ENCODE measurements around the gene GTPBP10. TPM values are rescaled to one million over a fixed set of nuclear protein-coding genes. Genes with fewer than 3 reads are reported as not detected.

The GTPBP10 gene
- total and polyA plus RNA-seq, 9 of the 15 experiments (the other 6 are each of a cell fraction or from before 2014, with no cell fraction given): 34.6 to 89.8 (median 76.4) TPM

- TF ChIP-seq MCM7 (IDR thresholded peaks at IDR 0.05) (no peak), AFF1 (IDR thresholded peaks at IDR 0.05; ENCODE audit: low read depth in 1 of 2, partially characterized antibody in 2 of 2) (peak; percentile 29 to 93), KLF1 (tag; IDR thresholded peaks at IDR 0.05) (no peak), MAZ (CRISPR knock-in tag; conservative IDR thresholded peaks at IDR 0.05 in 1 of 2, IDR thresholded peaks at IDR 0.05 in 1 of 2) (peak in 1 of 2 experiments; percentile 24; a peak in 1 of 4 replicates), POLR2G (IDR thresholded peaks at IDR 0.05; ENCODE audit: low read depth, low read length) (peak; percentile 76), LARP7 (IDR thresholded peaks at IDR 0.05) (no peak), MXI1 (IDR thresholded peaks at IDR 0.05; ENCODE audit: low read depth, low read length) (no peak), SAP30 (IDR thresholded peaks at IDR 0.05; ENCODE audit: borderline replicate concordance, insufficient read depth, low read depth, low read length, poor library complexity, severe bottlenecking) (peak; percentile 65), THAP7 (CRISPR knock-in tag; IDR thresholded peaks at IDR 0.05) (no peak), ZNF253 (CRISPR knock-in tag; conservative IDR thresholded peaks at IDR 0.05) (no peak)
- TF ChIP-seq, protein P1, sequence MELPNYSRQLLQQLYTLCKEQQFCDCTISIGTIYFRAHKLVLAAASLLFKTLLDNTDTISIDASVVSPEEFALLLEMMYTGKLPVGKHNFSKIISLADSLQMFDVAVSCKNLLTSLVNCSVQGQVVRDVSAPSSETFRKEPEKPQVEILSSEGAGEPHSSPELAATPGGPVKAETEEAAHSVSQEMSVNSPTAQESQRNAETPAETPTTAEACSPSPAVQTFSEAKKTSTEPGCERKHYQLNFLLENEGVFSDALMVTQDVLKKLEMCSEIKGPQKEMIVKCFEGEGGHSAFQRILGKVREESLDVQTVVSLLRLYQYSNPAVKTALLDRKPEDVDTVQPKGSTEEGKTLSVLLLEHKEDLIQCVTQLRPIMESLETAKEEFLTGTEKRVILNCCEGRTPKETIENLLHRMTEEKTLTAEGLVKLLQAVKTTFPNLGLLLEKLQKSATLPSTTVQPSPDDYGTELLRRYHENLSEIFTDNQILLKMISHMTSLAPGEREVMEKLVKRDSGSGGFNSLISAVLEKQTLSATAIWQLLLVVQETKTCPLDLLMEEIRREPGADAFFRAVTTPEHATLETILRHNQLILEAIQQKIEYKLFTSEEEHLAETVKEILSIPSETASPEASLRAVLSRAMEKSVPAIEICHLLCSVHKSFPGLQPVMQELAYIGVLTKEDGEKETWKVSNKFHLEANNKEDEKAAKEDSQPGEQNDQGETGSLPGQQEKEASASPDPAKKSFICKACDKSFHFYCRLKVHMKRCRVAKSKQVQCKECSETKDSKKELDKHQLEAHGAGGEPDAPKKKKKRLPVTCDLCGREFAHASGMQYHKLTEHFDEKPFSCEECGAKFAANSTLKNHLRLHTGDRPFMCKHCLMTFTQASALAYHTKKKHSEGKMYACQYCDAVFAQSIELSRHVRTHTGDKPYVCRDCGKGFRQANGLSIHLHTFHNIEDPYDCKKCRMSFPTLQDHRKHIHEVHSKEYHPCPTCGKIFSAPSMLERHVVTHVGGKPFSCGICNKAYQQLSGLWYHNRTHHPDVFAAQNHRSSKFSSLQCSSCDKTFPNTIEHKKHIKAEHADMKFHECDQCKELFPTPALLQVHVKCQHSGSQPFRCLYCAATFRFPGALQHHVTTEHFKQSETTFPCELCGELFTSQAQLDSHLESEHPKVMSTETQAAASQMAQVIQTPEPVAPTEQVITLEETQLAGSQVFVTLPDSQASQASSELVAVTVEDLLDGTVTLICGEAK (IDR thresholded peaks at IDR 0.05): peak; percentile 90
- TF ChIP-seq, protein P1 (CRISPR knock-in tag; IDR thresholded peaks at IDR 0.05): no peak
Measured at GRCh38 chr7:90403174-90404113, 56.9 kb downstream of the GTPBP10 start, which contains the start of gene CLDN12 (continued).
